ENCODE results near the gene CHIC2. TPM values are rescaled to one million over a fixed set of nuclear protein-coding genes. Genes with fewer than 3 reads are reported as not detected.

CHIC2 gene
- total and polyA plus RNA-seq, 5 donors from 2014 or later, result 49.9 to 87.5 (median 78.0) TPM

- no peak for ATAC-seq (ENCODE audit: low read depth in 2 of 2)
- H3K27me3 Mint-ChIP-seq, result peaks cover 7% of the 10 kb centered on the region
- no peaks in the 10 kb centered on the region for H3K36me3 ChIP-seq (ENCODE audit: control insufficient read depth, insufficient read depth, low read length)
- DNase-seq, result no peak
- no peaks in the 10 kb centered on the region for H3K27me3 ChIP-seq (ENCODE audit: control insufficient read depth, insufficient read depth, low read length)
- peak overlapping the region in 2 of 3 donors; percentile 96 to 98 for H3K27ac Mint-ChIP-seq
- H3K4me1 Mint-ChIP-seq, result peaks cover 44 to 63% (median 49%) of the 10 kb centered on the region in 4 donors
- peak overlapping the region; percentile 89 to 98 (median 95) for H3K4me3 Mint-ChIP-seq
- peaks cover 3% of the 10 kb centered on the region for H3K36me3 Mint-ChIP-seq
- H3K9me3 ChIP-seq (ENCODE audit: control insufficient read depth in 2 of 2, low read length in 2 of 2), result no peaks in the 10 kb centered on the region
- H3K4me1 ChIP-seq (ENCODE audit: control insufficient read depth, insufficient read depth, low read length, poor library complexity, severe bottlenecking), result peaks cover 62% of the 10 kb centered on the region
- H3K27ac ChIP-seq (ENCODE audit: insufficient read depth, low read length, poor library complexity, severe bottlenecking), result peak overlapping the region; percentile 95
- no peaks in the 10 kb centered on the region for H3K9me3 Mint-ChIP-seq
- peak overlapping the region; percentile 97 for H3K4me3 ChIP-seq (ENCODE audit: low read depth, low read length)
Measured at GRCh38 chr4:54062392-54062791, 2.0 kb downstream of the CHIC2 start.

- Mint-ChIP-seq H3K27me3 (peaks cover 5% of the 10 kb centered on the region), H3K4me1 (peaks cover 45 to 68% (median 55%) of the 10 kb centered on the region in 4 donors)
- peaks cover 67% of the 10 kb centered on the region for H3K4me1 ChIP-seq (ENCODE audit: control insufficient read depth, insufficient read depth, low read length, poor library complexity, severe bottlenecking)
Measured at GRCh38 chr4:54061873-54062272, 2.5 kb downstream of the CHIC2 start.

GRCh38 chr4:54061067-54061466 lies 3.3 kb downstream of the CHIC2 start:
- Histone ChIP-seq H3K27me3 (ENCODE audit: control insufficient read depth, insufficient read depth, low read length) (no peaks in the 10 kb centered on the region), H3K9me3 (ENCODE audit: control insufficient read depth in 2 of 2, low read length in 2 of 2) (no peaks in the 10 kb centered on the region), H3K36me3 (ENCODE audit: control insufficient read depth, insufficient read depth, low read length) (no peaks in the 10 kb centered on the region), H3K27ac (ENCODE audit: insufficient read depth, low read length, poor library complexity, severe bottlenecking) (peak overlapping the region; percentile 37), H3K4me3 (ENCODE audit: low read depth, low read length) (peak overlapping the region; percentile 97), H3K4me1 (ENCODE audit: control insufficient read depth, insufficient read depth, low read length, poor library complexity, severe bottlenecking) (peaks cover 75% of the 10 kb centered on the region)
- DNase-seq, result no peak
- Mint-ChIP-seq H3K4me3 (peak overlapping the region; percentile 72 to 98 (median 84)), H3K27ac (peak overlapping the region; percentile 3 to 71 (median 48)), H3K4me1 (peaks cover 51 to 75% (median 61%) of the 10 kb centered on the region in 4 donors), H3K36me3 (peaks cover 3% of the 10 kb centered on the region), H3K9me3 (no peaks in the 10 kb centered on the region), H3K27me3 (peaks cover 5% of the 10 kb centered on the region)
- ATAC-seq (ENCODE audit: low read depth in 2 of 2), result no peak

More at GRCh38 chr4:54061873-54062272, 2.5 kb downstream of the CHIC2 start:
- no peak for DNase-seq
- no peaks in the 10 kb centered on the region for H3K9me3 ChIP-seq (ENCODE audit: control insufficient read depth in 2 of 2, low read length in 2 of 2)
- no peak for ATAC-seq (ENCODE audit: low read depth in 2 of 2)
- Mint-ChIP-seq H3K36me3 (peaks cover 3% of the 10 kb centered on the region), H3K9me3 (no peaks in the 10 kb centered on the region), H3K27ac (peak overlapping the region in 2 of 3 donors; percentile 3 to 71), H3K4me3 (peak overlapping the region; percentile 72 to 98 (median 84))
- H3K4me3 ChIP-seq (ENCODE audit: low read depth, low read length), result peak overlapping the region; percentile 97
- peak overlapping the region; percentile 95 for H3K27ac ChIP-seq (ENCODE audit: insufficient read depth, low read length, poor library complexity, severe bottlenecking)
- H3K27me3 ChIP-seq (ENCODE audit: control insufficient read depth, insufficient read depth, low read length), result no peaks in the 10 kb centered on the region
- H3K36me3 ChIP-seq (ENCODE audit: control insufficient read depth, insufficient read depth, low read length), result no peaks in the 10 kb centered on the region

DNA sequence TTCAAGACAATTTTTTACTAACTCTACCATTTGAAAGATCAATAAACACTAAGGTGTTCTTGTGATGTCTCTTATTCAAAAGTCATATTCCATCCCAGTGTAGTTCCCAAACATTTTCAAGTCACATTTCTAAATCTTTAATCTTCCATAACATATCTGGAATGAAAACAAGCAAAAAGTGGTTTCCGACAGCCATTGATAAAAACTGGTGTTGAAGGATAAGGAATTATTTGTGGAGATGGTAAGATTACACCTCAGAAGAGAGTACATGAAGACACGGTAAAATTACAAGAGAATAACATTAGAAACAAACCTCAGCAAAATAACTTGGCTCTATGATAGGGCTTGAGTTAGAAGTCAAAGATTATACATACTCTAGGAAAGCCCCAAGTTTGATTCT lies 4.3 kb downstream of the CHIC2 start:
- Mint-ChIP-seq H3K9me3 (no peaks in the 10 kb centered on the region), H3K27me3 (peaks cover 5% of the 10 kb centered on the region), H3K27ac (peak overlapping the region in 2 of 3 donors; percentile 11 to 61), H3K4me1 (peaks cover 46 to 72% (median 59%) of the 10 kb centered on the region in 4 donors), H3K4me3 (peak overlapping the region; percentile 70 to 98 (median 76)), H3K36me3 (peaks cover 8% of the 10 kb centered on the region)
- peaks cover 80% of the 10 kb centered on the region for H3K4me1 ChIP-seq (ENCODE audit: control insufficient read depth, insufficient read depth, low read length, poor library complexity, severe bottlenecking)
- peak overlapping the region; percentile 28 for H3K27ac ChIP-seq (ENCODE audit: insufficient read depth, low read length, poor library complexity, severe bottlenecking)
- DNase-seq (no peak), ATAC-seq (ENCODE audit: low read depth in 2 of 2) (no peak)
- peak overlapping the region; percentile 97 for H3K4me3 ChIP-seq (ENCODE audit: low read depth, low read length)
- H3K36me3 ChIP-seq (ENCODE audit: control insufficient read depth, insufficient read depth, low read length), result no peaks in the 10 kb centered on the region
- H3K27me3 ChIP-seq (ENCODE audit: control insufficient read depth, insufficient read depth, low read length), result no peaks in the 10 kb centered on the region
- no peaks in the 10 kb centered on the region for H3K9me3 ChIP-seq (ENCODE audit: control insufficient read depth in 2 of 2, low read length in 2 of 2)

GRCh38 chr4:54058171-54058570 lies 6.2 kb downstream of the CHIC2 start:
- Histone ChIP-seq H3K4me1 (ENCODE audit: control insufficient read depth, insufficient read depth, low read length, poor library complexity, severe bottlenecking) (peaks cover 71% of the 10 kb centered on the region), H3K27ac (ENCODE audit: insufficient read depth, low read length, poor library complexity, severe bottlenecking) (no peak overlapping the region), H3K4me3 (ENCODE audit: low read depth, low read length) (peak overlapping the region; percentile 80), H3K9me3 (ENCODE audit: control insufficient read depth in 2 of 2, low read length in 2 of 2) (no peaks in the 10 kb centered on the region), H3K27me3 (ENCODE audit: control insufficient read depth, insufficient read depth, low read length) (no peaks in the 10 kb centered on the region), H3K36me3 (ENCODE audit: control insufficient read depth, insufficient read depth, low read length) (no peaks in the 10 kb centered on the region)
- Mint-ChIP-seq H3K4me3 (peak overlapping the region; percentile 64 to 83 (median 71)), H3K36me3 (peaks cover 14% of the 10 kb centered on the region), H3K4me1 (peaks cover 47 to 78% (median 68%) of the 10 kb centered on the region in 4 donors), H3K27me3 (no peaks in the 10 kb centered on the region), H3K9me3 (no peaks in the 10 kb centered on the region), H3K27ac (peak overlapping the region; percentile 24 to 88 (median 33))
- peak; percentile 44 to 50 for ATAC-seq (ENCODE audit: low read depth in 2 of 2)
- peak in 2 of 3 donors; percentile 36 to 50 for DNase-seq

DNA sequence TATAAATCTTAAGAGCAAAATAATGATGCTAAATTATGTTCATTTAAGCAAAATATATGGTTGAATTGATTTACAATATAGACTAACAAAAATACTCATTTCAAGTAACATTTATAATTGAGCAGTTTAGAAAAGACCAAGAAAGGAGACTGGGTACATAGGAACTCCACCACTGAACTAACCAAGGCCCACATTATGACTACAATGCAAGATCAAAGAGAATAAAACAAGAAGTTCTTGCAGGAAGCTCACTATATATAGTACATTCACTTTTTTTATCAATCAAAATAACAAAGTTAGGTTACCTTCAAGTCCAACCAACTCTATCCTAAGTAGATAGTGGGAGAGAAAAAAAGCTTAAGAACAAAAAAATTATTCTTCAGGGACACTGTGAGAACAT lies 8.0 kb downstream of the CHIC2 start:
- no peak overlapping the region for H3K27ac Mint-ChIP-seq
- Histone ChIP-seq H3K9me3 (ENCODE audit: control insufficient read depth in 2 of 2, low read length in 2 of 2) (no peaks in the 10 kb centered on the region), H3K36me3 (ENCODE audit: control insufficient read depth, insufficient read depth, low read length) (no peaks in the 10 kb centered on the region), H3K4me1 (ENCODE audit: control insufficient read depth, insufficient read depth, low read length, poor library complexity, severe bottlenecking) (peaks cover 65% of the 10 kb centered on the region), H3K27ac (ENCODE audit: insufficient read depth, low read length, poor library complexity, severe bottlenecking) (no peak overlapping the region), H3K4me3 (ENCODE audit: low read depth, low read length) (peak overlapping the region; percentile 80), H3K27me3 (ENCODE audit: control insufficient read depth, insufficient read depth, low read length) (no peaks in the 10 kb centered on the region)
- ATAC-seq (ENCODE audit: low read depth in 2 of 2), result peak; percentile 52 to 61
- H3K9me3 Mint-ChIP-seq, result no peaks in the 10 kb centered on the region
- H3K27me3 Mint-ChIP-seq, result no peaks in the 10 kb centered on the region
- peaks cover 45 to 72% (median 64%) of the 10 kb centered on the region in 4 donors for H3K4me1 Mint-ChIP-seq
- peak in 1 of 3 donors; percentile 37 for DNase-seq
- peak overlapping the region; percentile 3 to 71 (median 65) for H3K4me3 Mint-ChIP-seq
- peaks cover 18% of the 10 kb centered on the region for H3K36me3 Mint-ChIP-seq

DNA sequence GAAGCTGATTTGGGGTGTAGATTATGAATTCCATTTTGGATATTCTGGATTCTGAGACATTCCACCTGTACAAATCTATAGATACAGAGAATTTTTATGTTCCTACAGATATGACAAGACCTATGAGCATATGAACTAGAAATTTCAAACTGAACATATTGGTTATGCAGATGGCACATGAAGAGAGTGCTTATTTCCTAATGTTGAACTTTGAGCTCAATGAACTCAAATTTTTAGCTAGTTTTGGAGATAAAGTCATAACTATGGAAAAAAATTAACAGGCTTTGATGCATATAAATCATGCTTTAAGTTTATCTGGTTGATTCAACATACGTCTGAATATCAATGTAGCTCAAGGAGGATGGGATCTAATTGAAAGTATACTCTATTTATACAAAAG lies 8.9 kb downstream of the CHIC2 start:
- Mint-ChIP-seq H3K4me3 (peak overlapping the region in 1 of 4 donors; percentile 30), H3K36me3 (peaks cover 21% of the 10 kb centered on the region), H3K9me3 (no peaks in the 10 kb centered on the region), H3K27ac (no peak overlapping the region), H3K27me3 (no peaks in the 10 kb centered on the region), H3K4me1 (peaks cover 50 to 73% (median 63%) of the 10 kb centered on the region in 4 donors)
- Histone ChIP-seq H3K9me3 (ENCODE audit: control insufficient read depth in 2 of 2, low read length in 2 of 2) (no peaks in the 10 kb centered on the region), H3K4me1 (ENCODE audit: control insufficient read depth, insufficient read depth, low read length, poor library complexity, severe bottlenecking) (peaks cover 62% of the 10 kb centered on the region), H3K27ac (ENCODE audit: insufficient read depth, low read length, poor library complexity, severe bottlenecking) (no peak overlapping the region), H3K4me3 (ENCODE audit: low read depth, low read length) (peak overlapping the region; percentile 27), H3K36me3 (ENCODE audit: control insufficient read depth, insufficient read depth, low read length) (no peaks in the 10 kb centered on the region), H3K27me3 (ENCODE audit: control insufficient read depth, insufficient read depth, low read length) (no peaks in the 10 kb centered on the region)
- DNase-seq, result no peak
- no peak for ATAC-seq (ENCODE audit: low read depth in 2 of 2)

DNA sequence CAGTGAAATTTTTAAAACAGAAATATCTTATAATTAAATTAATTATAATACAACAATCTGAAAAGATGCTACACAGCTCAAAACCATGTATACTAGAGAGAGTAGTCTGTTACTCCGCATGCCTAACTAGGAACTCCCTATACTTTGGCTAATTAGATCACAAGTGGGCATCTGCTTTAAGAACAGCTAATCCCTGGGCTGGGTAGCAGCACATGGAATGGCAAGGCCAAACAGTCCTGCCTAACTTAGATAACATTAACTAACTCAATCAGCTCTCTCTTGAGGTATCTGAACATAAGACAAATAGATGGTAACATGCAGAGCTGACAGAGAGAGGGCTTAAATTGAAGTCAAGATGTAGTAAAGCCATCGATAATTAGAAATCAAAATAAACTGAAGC lies 9.9 kb downstream of the CHIC2 start:
- Mint-ChIP-seq H3K27me3 (no peaks in the 10 kb centered on the region), H3K36me3 (peaks cover 21% of the 10 kb centered on the region), H3K4me3 (peak overlapping the region in 2 of 4 donors; percentile 7 to 34), H3K27ac (peak overlapping the region in 1 of 3 donors; percentile 11), H3K9me3 (peaks cover 0 to 1% (median 0%) of the 10 kb centered on the region in 7 donors), H3K4me1 (peaks cover 50 to 73% (median 63%) of the 10 kb centered on the region in 4 donors)
- Histone ChIP-seq H3K27me3 (ENCODE audit: control insufficient read depth, insufficient read depth, low read length) (no peaks in the 10 kb centered on the region), H3K4me3 (ENCODE audit: low read depth, low read length) (peak overlapping the region; percentile 33), H3K4me1 (ENCODE audit: control insufficient read depth, insufficient read depth, low read length, poor library complexity, severe bottlenecking) (peaks cover 53% of the 10 kb centered on the region), H3K27ac (ENCODE audit: insufficient read depth, low read length, poor library complexity, severe bottlenecking) (no peak overlapping the region), H3K36me3 (ENCODE audit: control insufficient read depth, insufficient read depth, low read length) (no peaks in the 10 kb centered on the region), H3K9me3 (ENCODE audit: control insufficient read depth in 2 of 2, low read length in 2 of 2) (no peaks in the 10 kb centered on the region)
- ATAC-seq (ENCODE audit: low read depth in 2 of 2) (no peak), DNase-seq (no peak)

Measured in CD4-positive, CD25-positive, alpha-beta regulatory T cell (primary cell).